H54 (cell line): Measurements from ENCODE around the gene VPS16.
"Not testable (repeated sequence)": the region's sequence is repeated elsewhere in the genome, so short reads cannot be mapped to it uniquely, and the experiment has no call there.

Source experiments
- DNase-seq: peaks from one replicate; pipeline ENCODE4 v3.0.0; 2011; ENCODE audit warnings: low spot score, mixed read lengths; ENCODE audit not compliant: insufficient read length
- FAIRE-seq: peaks from 3 replicates; lab custom pipeline; 2011; peaks lifted over from hg19 to GRCh38; lab: Jason Lieb, UNC
- POLR2A ChIP-seq: IDR thresholded peaks from 2 replicates; pipeline ENCODE4 v1.6.1; 2011; ENCODE audit warnings: low read depth, mild to moderate bottlenecking, low read length

Gene VPS16

DNA sequence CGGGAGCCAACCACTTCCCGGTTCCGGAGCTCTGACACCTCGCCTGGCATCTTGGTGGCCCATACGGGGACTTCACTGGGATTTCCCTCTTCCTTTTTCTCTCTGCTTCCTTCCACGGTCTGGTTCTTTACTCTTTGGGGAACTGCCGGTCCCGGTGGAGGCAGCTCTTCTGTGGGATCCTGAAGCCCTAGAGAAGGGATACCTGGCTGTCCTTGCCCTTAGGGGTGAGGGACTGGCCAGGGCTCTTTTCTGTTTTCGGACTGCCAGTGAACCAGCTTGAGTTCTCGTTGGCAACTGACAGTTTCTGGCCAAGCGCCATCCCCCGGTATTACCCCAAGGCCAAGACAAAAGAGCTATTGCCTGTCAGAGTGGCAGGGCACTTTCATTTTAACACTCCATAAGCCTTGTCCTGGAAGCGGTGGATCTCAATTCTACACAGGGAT lies 39.2 kb upstream of the VPS16 start:
- no peak for TF ChIP-seq POLR2A
- FAIRE-seq (no peak), DNase-seq (no peak)

DNA sequence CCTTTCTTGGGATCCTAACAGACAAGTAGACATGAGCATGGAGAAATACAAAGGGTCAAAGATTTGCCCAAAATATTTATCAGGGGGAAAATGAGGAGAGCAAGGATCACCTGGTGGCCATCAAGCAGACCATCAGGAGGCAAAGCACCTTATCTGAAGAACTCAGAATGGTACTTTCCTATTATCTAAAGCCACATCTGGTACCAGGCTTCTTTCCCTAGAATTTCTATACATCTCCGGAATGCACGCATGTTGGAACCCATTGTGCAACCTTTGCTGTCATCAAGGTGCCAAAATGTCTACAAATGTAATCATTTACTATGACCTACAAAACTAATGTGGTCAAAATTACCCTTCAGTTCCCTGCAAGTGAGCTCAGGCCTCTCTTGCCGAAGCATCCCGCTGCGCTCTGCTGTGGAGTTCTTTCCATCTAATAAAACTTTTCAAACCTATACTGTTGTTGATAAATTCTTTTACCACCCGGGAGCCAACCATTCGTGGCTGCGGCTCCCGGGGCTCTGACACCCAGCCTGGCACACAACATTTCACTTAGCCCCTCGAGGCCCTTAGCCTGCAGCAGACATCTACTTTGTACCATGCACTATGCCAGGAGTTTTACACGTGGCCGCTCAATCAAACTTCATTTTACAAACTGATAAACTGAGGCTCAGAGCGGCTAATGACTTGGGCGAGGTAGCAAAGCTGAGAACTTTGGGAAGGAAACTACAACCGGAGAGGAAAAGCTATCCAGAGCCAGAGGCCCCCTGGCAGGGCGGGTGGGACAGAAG lies 36.3 kb upstream of the VPS16 start:
- DNase-seq = no peak
- FAIRE-seq = no peak
- no peak for TF ChIP-seq POLR2A

DNA sequence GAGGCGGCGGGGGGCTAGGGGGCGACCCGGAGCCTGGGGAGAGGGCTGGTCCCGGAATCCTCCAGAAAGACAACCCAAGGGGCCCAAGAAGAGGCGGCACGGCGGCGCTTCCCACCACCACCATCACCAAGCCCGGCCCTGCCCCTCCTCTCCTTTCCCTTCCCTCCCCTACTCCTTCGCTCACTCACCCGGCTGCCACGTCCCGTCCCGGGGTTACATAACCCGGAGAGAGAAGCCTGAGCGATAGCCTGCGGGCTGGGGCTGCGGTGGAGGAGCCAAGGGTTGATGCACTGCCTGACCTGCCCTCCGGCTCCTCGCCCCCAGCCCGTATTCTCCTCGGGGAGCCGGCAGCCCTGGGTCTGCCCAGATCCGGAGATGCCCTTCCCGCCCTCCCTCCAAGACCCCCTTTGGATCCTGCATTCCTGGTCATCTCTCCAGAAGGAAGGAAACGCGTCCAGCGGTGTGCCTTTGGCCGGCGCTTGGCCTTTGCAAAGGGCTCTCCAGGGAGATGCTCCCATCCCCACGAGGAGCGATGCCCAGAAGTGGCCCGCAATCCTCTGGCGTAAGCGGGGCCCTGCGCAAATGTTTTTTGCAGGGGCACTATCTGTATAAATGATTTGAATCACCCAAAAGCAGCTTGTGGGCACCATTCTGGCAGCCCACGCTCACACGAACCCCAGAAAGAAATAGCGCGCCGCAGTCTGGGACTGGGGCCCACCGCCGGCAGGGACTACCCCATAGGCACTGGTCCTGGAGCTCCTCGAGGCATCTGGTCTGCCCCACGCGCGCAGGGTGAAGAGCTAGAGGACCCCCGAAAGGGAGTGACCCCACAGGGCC lies 35.5 kb upstream of the VPS16 start:
- FAIRE-seq (no peak), DNase-seq (no peak)
- TF ChIP-seq POLR2A = no peak

DNA sequence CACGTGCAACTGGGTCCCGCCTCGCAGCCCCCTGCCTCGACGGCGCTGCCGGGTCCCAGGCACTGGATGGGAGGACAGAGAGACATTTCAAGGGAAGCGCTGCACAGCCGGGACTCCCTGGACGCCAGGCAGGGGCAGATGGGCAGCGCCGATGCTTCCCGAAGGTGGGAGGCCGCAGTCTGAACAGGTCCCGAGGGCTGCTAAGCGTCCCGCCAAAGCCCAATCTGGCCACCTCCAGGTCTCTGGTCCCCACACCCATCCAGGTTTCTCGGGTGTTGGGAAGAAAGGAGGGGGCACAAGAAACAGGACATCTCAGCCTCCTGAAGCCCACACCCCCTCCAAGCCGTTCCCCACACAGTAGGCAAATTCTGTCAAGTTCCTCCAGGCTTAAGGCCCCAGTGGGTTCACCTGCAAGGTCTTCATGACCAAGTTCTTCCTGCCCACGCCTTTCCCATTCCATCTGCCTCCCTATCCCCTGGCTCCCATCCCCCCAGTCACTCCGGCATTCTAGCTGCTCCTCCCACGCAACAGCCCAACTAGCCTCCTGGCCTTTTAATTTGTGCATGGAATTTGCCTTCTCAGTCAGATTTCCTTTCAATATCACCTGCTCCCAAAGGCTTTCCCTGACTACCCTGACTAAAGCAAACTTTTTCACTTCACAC lies 34.7 kb upstream of the VPS16 start:
- DNase-seq = no peak

DNA sequence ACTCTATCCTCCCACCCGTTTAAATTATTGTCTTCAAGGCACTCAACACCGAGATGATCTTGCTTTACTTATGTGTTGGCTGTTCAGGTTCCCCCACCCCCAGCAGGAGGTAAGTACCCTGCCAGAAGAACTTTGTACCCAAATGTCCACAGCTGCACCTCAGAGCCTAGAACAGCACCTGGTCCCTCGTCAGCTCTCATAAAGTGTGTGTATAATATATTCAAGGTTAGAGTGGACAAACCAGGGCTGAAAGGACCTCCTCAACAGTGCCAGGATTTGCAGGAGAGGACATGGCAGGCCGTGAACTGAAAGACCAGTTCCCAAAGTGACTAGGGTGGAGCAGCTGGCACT lies 34.2 kb upstream of the VPS16 start:
- FAIRE-seq (no peak), DNase-seq (no peak)
- no peak for TF ChIP-seq POLR2A

More for the DNA sequence above, 34.7 kb upstream of the VPS16 start:
- FAIRE-seq = no peak
- no peak for TF ChIP-seq POLR2A

DNA sequence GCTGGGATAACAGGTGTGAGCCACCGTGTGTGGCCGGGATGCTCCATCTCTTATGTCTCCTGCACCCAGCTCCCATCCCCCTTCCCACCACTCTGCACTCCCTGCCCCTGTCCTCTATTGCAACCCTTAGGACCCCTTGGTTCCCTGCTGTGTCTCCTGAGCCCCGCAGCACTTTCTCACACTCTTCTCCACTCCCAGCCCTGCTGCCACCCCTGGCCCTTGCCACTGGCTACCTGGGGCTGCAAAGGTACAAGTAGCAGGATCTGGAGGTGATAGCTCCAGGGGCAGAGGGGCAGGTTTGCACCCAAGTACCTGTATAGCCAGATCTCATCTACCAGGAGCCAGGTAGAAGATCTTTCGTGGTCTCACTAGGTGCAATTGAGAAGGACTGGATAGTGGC lies 33.5 kb upstream of the VPS16 start:
- FAIRE-seq (no peak), DNase-seq (no peak)
- no peak for TF ChIP-seq POLR2A

DNA sequence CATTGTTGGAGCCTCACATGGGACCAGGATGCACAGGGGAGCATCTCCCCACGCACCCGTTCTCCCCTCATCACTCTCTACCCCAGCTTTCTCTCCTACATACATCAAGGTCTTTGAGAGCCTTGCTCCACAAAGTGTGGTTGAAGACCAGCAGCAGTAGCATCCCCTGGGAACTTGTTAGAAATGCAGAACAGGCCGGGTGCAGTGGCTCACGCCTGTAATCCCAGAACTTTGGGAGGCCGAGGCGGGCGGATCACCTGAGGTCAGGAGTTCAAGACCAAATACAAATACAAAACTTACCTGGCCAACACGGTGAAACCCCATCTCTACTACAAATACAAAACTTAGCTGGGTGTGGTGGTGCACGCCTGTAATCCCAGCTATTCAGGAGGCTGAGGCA lies 32.6 kb upstream of the VPS16 start:
- not testable (repeated sequence) for FAIRE-seq, DNase-seq

DNA sequence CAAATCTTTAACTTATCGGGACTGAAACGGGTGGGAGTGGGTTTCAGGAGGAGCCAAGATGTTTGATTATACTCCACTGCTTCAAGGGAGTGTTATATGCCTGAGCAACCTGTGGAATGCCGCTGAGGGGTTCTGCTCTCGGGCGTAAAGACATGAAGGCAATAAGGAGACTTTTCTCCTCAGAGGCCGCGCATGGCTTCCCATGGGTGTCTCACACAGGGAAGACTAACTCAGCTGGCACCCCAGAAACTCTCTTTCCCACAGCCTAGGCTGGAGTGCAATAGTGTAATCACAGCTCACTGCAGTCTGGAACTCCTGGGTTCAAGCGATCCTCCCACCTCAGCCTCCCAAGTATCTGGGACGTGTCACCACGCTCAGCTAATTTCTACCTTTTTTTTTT lies 30.9 kb upstream of the VPS16 start:
- no peak for FAIRE-seq
- no peak for TF ChIP-seq POLR2A
- no peak for DNase-seq

DNA sequence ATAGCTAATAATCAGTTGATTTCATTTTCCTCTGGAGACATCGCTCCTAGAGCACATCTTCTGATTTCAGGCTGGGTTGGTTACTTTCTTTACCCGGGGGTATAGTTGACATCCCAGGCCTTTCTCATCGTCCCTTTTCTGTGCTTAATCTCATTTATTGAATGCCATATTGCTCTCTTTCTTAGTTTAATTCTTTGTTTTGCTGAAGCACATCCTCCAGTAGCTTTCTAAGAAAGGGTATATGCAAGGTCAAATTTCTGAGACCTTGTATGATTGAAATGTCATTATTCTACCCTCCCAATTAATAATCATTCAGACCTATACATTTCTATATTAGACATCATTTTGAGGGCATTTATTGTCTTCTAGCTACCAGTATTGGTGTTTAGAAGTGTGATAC lies 28.4 kb upstream of the VPS16 start:
- TF ChIP-seq POLR2A = no peak
- no peak for FAIRE-seq
- no peak for DNase-seq

DNA sequence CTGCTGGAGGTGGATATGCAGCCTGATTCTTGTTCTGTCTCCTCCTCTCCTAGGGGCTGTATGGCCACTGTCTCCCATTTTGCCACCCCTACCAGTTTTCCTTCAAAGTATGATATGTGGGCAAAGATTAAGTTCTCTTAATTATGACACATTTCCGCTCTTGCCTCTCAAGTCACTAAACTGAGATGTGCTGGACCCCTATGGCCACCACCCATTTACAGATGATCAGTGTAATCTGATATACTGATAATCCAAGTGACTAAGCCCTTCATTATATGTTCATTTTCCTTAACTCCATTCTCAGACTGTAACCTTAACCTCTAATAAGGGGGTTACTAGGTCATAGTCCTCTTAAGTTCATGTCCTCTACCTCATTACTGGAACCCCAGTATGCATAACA lies 26.5 kb upstream of the VPS16 start:
- no peak for TF ChIP-seq POLR2A
- no peak for DNase-seq
- FAIRE-seq = no peak

DNA sequence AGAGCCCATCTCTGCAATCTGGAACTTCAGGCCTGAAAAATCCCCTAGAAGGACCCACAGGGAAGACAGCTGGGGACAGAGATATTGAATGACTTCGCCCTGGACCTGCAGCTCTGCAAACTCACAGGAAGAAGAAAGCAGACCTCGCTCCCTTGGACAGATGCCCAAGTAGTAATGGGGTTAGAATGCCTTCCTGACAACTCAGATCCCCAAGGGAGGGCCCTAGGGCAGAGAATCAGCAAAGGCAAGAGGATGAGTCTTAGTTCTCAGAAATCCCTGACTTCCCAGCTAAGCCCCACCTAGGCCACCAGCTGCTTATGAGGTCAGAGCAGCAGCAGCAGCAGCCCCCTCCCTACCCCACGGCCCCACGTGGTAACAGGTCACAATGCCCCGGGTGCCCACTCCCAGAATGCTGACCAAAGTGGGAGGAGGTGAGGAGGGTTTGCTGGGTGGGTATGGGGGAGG lies 25.9 kb upstream of the VPS16 start, which contains the start of gene C20orf141:
C20orf141 (plus strand) TSS at position 401 of the 465 bp plus-strand sequence. CDS start 198 bp downstream, outside the sequence.
- FAIRE-seq (peak; percentile 92), DNase-seq (peak; percentile 98)
- no peak for TF ChIP-seq POLR2A

DNA sequence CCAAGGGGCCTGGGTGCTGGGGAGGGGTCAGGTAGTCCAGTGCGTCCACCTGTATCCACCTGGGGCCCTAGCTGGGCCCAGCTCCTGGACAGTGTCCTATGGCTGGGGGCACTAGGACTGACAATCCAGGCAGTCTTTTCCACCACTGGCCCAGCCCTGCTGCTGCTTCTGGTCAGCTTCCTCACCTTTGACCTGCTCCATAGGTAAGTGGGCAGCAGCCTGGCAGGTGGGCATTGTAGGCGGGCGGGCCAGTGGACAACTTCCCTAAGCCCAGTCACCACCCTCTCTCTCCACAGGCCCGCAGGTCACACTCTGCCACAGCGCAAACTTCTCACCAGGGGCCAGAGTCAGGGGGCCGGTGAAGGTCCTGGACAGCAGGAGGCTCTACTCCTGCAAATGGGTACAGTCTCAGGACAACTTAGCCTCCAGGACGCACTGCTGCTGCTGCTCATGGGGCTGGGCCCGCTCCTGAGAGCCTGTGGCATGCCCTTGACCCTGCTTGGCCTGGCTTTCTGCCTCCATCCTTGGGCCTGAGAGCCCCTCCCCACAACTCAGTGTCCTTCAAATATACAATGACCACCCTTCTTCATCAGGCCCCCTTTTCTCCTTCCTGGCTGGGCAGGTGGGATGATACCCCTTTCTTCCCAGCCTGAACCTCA lies 25.2 kb upstream of the VPS16 start:
- TF ChIP-seq POLR2A = no peak
- DNase-seq (no peak), FAIRE-seq (no peak)

DNA sequence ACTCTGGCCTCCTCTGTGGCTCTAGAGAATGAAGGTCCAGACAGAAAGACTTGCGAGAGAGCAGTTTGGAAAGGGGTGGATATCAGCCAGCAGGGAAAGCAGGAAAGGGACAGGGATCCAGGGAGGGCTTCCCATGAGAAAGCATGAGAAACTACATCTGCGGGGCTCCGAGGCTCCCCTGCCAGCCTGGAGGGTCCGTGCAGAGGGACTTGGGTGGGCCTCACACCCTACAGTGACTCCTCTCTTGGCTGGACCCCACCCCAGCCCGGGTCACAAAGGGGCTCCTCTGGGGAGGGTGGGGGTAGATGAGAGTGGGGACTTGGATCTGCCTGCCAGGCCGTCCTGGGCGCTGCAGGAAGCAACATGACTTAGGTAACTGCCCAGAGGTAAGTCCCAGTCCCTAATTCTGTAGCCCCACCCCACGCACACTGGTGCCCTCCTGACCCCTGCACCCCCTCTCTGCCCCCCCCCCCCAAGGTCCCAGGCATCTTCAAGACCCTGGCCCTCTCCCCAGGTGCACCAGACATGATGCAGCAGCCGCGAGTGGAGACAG lies 24.4 kb upstream of the VPS16 start, which contains the start of gene TMEM239:
TMEM239 (plus strand) TSS at position 335 of the 553 bp plus-strand sequence; CDS start at position 526, 191 bp downstream.
- no peak for TF ChIP-seq POLR2A
- FAIRE-seq = no peak

More for the DNA sequence above, 24.4 kb upstream of the VPS16 start, which contains the start of gene TMEM239:
- no peak for DNase-seq
